Vagina (tissue), 2 donors: ENCODE data around the gene USH1C.

Experiments used
- CTCF ChIP-seq, 3 experiments: fragments of 450-650 bp in 2 of 3; fragments of 200-600 bp in 1 of 3; sonication (generic) in 1 of 3; IDR thresholded peaks; one replicate each; pipeline ENCODE4 v1.5.1; 2017 to 2019; ENCODE audit warnings: antibody characterized with exemption in 3 of 3, mild to moderate bottlenecking in 2 of 3, moderate library complexity in 2 of 3
- POLR2A ChIP-seq, 2 donors: fragments of 450-650 bp; IDR thresholded peaks; one replicate each; pipeline ENCODE4 v1.6.1; 2017; ENCODE audit warnings: antibody characterized with exemption in 2 of 2, mild to moderate bottlenecking in 2 of 2, moderate library complexity in 2 of 2
- POLR2AphosphoS5 ChIP-seq, 2 donors: sonication (generic); formaldehyde crosslinking; IDR thresholded peaks; one replicate each; pipeline ENCODE4 v1.9.0; 2017; ENCODE audit warnings: antibody characterized with exemption in 2 of 2, mild to moderate bottlenecking in 2 of 2, low read depth in 1 of 2; ENCODE audit not compliant: insufficient read depth in 1 of 2

- no peak for TF ChIP-seq CTCF (IDR thresholded peaks at IDR 0.05)
- TF ChIP-seq POLR2A (IDR thresholded peaks at IDR 0.05), result no peak
- TF ChIP-seq POLR2AphosphoS5 (IDR thresholded peaks at IDR 0.05; ENCODE audit: insufficient read depth in 1 of 2, low read depth in 1 of 2), result no peak
These were observed 35.9 kb downstream of the USH1C start for GRCh38 chr11:17508306-17508705.
